Prostate gland (tissue), 2 donors: ENCODE data around the gene FBN3. TPM values are rescaled to one million over a fixed set of nuclear protein-coding genes. Genes with fewer than 3 reads are reported as not detected.
"Not testable (repeated sequence)": the region's sequence is repeated elsewhere in the genome, so short reads cannot be mapped to it uniquely, and the experiment has no call there.

Source experiments
- DNase-seq: peaks from one replicate; pipeline ENCODE4 v3.0.0-alpha.2; 2019; ENCODE audit warnings: low spot score
- H3K27ac ChIP-seq, 2 donors: fragments of 200-600 bp; sonication (generic); 2 replicates each; pipeline ENCODE4 v1.5.1; 2017 to 2019
- H3K27me3 ChIP-seq: fragments of 200-600 bp; sonication (generic); replicated peaks from 2 replicates; pipeline ENCODE4 v1.5.1; 2019; ENCODE audit not compliant: insufficient read depth
- H3K36me3 ChIP-seq, 2 donors: fragments of 200-600 bp; sonication (generic); 1 replicate in 1 of 2; 2 replicates in 1 of 2; pipeline versions ENCODE4 v1.5.1 to v1.8.1; 2017 to 2019
- H3K4me1 ChIP-seq: fragments of 200-600 bp; sonication (generic); replicated peaks from 2 replicates; pipeline ENCODE4 v1.5.1; 2019
- H3K4me3 ChIP-seq, 2 donors: fragments of 200-600 bp; sonication (generic); 2 replicates each; pipeline ENCODE4 v1.5.1; 2017 to 2019
- H3K9me3 ChIP-seq: fragments of 200-600 bp; sonication (generic); 2 replicates; pipeline ENCODE4 v1.5.1; 2017
- POLR2A ChIP-seq: fragments of 450-650 bp; IDR thresholded peaks from one replicate; pipeline ENCODE4 v1.6.1; 2016; ENCODE audit warnings: antibody characterized with exemption, mild to moderate bottlenecking
- POLR2AphosphoS5 ChIP-seq: sonication (generic); formaldehyde crosslinking; IDR thresholded peaks from one replicate; pipeline ENCODE4 v1.6.1; 2017; ENCODE audit warnings: antibody characterized with exemption
- WGBS: methylation state at CpG from one replicate; pipeline ENCODE4 v1.1.5; 2018; 5-methylcytosine and 5-hydroxymethylcytosine counted together
- intact Hi-C: fragments of 100-400 bp; cut with DNase I; formaldehyde crosslinking; loops from one replicate; pipeline ENCODE4 v1.14.2; 2022
- total RNA-seq, 2 donors: library from RNA; depleted of rRNA; stranded (reverse); fragments of >200 nt; gene quantifications; one replicate each; pipeline ENCODE4 v1.1.0, GENCODE V29; 2016
- TF ChIP-seq, protein P1 (sequence below), 4 experiments: fragments of 200-600 bp in 2 of 4; fragments of 450-650 bp in 2 of 4; sonication (generic) in 2 of 4; IDR thresholded peaks; 1 replicate in 3 of 4; 2 replicates in 1 of 4; pipeline ENCODE4 v1.5.1; 2016 to 2019; ENCODE audit warnings: antibody characterized with exemption in 4 of 4, mild to moderate bottlenecking in 2 of 4, moderate library complexity in 2 of 4

Gene FBN3
- total RNA-seq, 2 donors from 2014 or later = 3.1 to 5.2 TPM

DNA sequence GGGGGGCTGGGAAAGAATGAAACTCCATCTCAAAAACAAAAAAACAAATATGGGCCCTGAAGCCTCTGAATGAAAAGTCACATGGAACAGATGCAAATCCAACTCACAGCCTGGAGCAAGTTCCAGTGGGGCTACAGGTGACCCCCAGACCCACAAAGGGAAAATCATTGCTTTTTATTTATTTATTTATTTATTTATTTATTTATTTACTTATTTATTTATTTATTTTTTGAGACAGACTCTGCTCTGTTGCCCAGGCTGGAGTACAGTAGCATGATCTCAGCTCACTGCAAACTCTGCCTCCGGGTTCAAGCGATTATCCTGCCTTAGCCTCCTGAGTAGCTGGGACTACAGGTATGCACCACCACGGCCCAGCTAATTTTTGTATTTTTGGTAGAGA lies 110.2 kb downstream of the FBN3 start:
- H3K27me3 ChIP-seq = no peaks in the 10 kb centered on the region
- intact Hi-C loops = no loop called here
- TF ChIP-seq, protein P1, sequence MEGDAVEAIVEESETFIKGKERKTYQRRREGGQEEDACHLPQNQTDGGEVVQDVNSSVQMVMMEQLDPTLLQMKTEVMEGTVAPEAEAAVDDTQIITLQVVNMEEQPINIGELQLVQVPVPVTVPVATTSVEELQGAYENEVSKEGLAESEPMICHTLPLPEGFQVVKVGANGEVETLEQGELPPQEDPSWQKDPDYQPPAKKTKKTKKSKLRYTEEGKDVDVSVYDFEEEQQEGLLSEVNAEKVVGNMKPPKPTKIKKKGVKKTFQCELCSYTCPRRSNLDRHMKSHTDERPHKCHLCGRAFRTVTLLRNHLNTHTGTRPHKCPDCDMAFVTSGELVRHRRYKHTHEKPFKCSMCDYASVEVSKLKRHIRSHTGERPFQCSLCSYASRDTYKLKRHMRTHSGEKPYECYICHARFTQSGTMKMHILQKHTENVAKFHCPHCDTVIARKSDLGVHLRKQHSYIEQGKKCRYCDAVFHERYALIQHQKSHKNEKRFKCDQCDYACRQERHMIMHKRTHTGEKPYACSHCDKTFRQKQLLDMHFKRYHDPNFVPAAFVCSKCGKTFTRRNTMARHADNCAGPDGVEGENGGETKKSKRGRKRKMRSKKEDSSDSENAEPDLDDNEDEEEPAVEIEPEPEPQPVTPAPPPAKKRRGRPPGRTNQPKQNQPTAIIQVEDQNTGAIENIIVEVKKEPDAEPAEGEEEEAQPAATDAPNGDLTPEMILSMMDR (IDR thresholded peaks at IDR 0.05) = no peak
- TF ChIP-seq POLR2AphosphoS5 (no peak), POLR2A (no peak)
- DNase-seq = no peak
- H3K9me3 ChIP-seq = no peaks in the 10 kb centered on the region
- H3K4me1 ChIP-seq = no peaks in the 10 kb centered on the region
- no peaks in the 10 kb centered on the region for H3K36me3 ChIP-seq
- H3K4me3 ChIP-seq = no peak overlapping the region
- WGBS = 95% methylated on average over 3 of the region's 3 CpGs
- H3K27ac ChIP-seq = no peak overlapping the region

DNA sequence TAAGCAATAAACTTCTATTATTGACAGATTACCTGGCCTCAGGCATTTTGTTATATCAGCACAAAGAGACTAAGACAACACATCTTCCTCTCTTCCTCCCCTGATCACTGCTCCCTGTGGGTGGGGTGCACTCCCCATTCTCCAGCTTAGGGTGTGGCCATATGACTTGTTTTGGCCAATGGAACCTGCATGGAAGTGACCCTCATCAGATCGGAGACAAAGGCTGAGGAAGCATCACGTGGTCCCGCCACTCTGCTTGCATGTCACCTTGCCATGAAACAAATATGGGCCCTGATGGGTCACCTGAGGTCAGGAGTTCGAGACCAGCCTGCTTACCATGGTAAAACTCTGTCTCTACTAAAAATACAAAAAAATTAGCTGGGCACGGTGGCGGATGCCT lies 110.6 kb downstream of the FBN3 start:
- no peak overlapping the region for H3K27ac ChIP-seq
- TF ChIP-seq, protein P1 (IDR thresholded peaks at IDR 0.05) = no peak
- no peak for TF ChIP-seq POLR2A
- no peak for TF ChIP-seq POLR2AphosphoS5
- no peak for DNase-seq
- H3K4me1 ChIP-seq = no peaks in the 10 kb centered on the region
- WGBS = 89% methylated on average over 6 of the region's 6 CpGs
- intact Hi-C loops = no loop called here
- no peak overlapping the region for H3K4me3 ChIP-seq
- H3K27me3 ChIP-seq = no peaks in the 10 kb centered on the region
- H3K36me3 ChIP-seq = no peaks in the 10 kb centered on the region
- H3K9me3 ChIP-seq = no peaks in the 10 kb centered on the region

DNA sequence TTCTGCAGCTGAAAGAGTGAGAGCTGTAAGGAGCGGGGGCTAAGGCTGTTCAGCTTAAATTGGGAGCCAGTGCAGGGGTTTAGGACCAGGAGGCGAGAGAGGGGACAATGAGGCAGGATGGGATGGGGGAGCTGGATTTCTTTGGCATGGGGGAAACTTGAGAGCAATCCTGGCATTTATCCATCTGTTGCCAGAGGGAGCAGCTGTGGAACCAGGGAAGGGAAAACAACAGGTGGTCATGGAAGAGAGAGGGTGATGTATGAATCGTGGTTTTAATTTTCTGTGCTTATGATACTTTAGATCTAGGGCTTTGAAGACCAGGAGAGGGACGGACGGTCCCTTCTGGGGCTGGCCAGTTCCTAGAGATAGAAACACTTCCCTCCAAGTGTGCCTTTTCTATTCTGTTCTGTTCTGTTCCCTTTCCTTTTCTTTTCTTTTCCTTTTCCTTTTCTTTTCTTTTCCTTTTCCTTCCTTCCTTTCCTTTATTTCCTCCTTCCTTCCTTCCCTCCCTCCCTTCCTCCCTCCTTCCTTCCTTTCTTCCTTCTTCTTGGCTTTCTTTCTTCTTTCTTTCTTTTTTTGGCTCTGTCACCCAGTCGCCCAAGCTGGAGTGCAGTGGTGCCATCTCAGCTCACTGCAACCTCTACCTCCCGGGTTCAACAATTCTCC lies 112.8 kb downstream of the FBN3 start:
- WGBS = 57% methylated on average over 7 of the region's 7 CpGs
- Histone ChIP-seq H3K27me3 (no peaks in the 10 kb centered on the region), H3K9me3 (no peaks in the 10 kb centered on the region), H3K4me3 (no peak overlapping the region), H3K27ac (no peak overlapping the region), H3K36me3 (no peaks in the 10 kb centered on the region), H3K4me1 (no peaks in the 10 kb centered on the region)
- TF ChIP-seq POLR2A (no peak), POLR2AphosphoS5 (no peak)
- TF ChIP-seq, protein P1 (IDR thresholded peaks at IDR 0.05) = no peak
- no peak for DNase-seq
- intact Hi-C loops = no loop called here

DNA sequence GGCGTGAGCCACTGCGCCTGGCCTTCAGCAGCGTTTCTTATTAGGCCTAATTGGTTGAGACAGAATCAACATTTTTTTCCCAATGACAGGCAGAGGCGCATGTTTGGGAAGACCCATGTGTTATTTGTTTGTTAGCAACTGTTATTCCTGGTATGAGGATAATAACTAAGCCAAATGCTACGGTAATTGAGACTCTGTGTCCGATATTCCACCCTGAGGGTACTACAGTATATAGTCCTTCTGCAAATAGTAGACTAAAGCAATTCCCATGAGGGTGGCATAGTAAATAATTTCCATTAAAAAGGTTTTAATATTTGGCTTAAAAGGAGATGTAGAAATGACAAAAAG lies 115.2 kb downstream of the FBN3 start:
- H3K4me3 ChIP-seq = no peak overlapping the region
- H3K4me1 ChIP-seq = no peaks in the 10 kb centered on the region
- H3K27ac ChIP-seq = no peak overlapping the region
- 91% methylated on average over 6 of the region's 6 CpGs for WGBS
- H3K36me3 ChIP-seq = no peaks in the 10 kb centered on the region
- H3K27me3 ChIP-seq = no peaks in the 10 kb centered on the region
- no peak for DNase-seq
- intact Hi-C loops = no loop called here
- H3K9me3 ChIP-seq = no peaks in the 10 kb centered on the region
- no peak for TF ChIP-seq POLR2AphosphoS5
- TF ChIP-seq, protein P1 (IDR thresholded peaks at IDR 0.05) = no peak
- no peak for TF ChIP-seq POLR2A

DNA sequence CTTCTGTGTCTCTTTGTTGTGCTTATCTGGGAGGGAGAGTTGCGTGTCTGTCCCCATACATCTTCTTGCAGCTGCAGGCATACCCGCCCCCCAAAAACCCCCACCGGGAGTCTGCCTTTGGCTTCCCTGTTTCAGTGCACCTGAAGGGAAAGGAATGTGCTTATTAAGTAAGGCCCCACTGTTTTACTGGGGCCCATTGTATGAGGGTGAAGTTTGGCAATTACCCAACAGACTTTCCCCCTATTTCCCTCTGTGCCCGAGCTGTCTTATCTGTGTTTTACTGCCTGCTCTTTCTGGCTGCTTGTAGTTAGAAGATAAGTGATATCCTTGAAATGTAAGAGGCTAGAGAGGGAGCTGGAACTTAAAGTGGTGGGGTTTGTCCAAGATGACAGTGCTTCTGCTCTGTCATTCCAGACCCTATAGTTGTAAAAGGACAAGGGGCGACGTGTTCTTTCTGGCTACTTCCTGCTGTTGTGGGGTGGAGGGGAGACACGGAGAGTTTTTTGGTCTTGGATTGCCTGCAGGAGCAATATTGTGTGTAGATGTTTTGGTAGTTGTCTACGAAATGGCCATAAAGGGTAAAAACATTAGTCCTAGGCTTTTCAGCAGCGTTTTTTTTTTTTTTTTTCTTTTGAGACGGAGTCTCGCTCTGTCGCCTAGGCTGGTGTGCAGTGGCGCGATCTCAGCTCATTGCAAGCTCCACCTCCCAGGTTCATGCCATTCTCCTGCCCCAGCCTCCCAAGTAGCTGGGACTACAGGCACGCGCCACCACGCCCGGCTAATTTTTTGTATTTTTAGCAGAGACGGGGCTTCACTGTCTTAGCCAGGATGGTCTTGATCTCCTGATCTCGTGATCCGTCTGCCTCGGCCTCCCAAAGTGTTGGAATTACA lies 115.9 kb downstream of the FBN3 start:
- H3K27ac ChIP-seq = not testable (repeated sequence)

More for the DNA sequence above, 115.9 kb downstream of the FBN3 start:
- DNase-seq, H3K4me3 ChIP-seq, H3K4me1 ChIP-seq, H3K27me3 ChIP-seq, H3K36me3 ChIP-seq, intact Hi-C loops, H3K9me3 ChIP-seq: not testable (repeated sequence)
- WGBS = 60% methylated on average over 22 of the region's 22 CpGs
